Measurements from ENCODE around the gene NANOS3. TPM values are rescaled to one million over a fixed set of nuclear protein-coding genes. Genes with fewer than 3 reads are reported as not detected.

NANOS3 gene
- total and polyA plus RNA-seq, 9 of the 15 experiments (the other 6 are each of a cell fraction or from before 2014, with no cell fraction given) = not detected

- TF ChIP-seq ZSCAN32 (CRISPR knock-in tag; IDR thresholded peaks at IDR 0.05) = no peak
- TF ChIP-seq ETS2 (tag; IDR thresholded peaks at IDR 0.05; ENCODE audit: borderline replicate concordance, poor library complexity, severe bottlenecking) = no peak
- no peak for TF ChIP-seq TFAM (CRISPR knock-in tag; conservative IDR thresholded peaks at IDR 0.05)
- TF ChIP-seq, protein P1, sequence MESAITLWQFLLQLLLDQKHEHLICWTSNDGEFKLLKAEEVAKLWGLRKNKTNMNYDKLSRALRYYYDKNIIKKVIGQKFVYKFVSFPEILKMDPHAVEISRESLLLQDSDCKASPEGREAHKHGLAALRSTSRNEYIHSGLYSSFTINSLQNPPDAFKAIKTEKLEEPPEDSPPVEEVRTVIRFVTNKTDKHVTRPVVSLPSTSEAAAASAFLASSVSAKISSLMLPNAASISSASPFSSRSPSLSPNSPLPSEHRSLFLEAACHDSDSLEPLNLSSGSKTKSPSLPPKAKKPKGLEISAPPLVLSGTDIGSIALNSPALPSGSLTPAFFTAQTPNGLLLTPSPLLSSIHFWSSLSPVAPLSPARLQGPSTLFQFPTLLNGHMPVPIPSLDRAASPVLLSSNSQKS (CRISPR knock-in tag; IDR thresholded peaks at IDR 0.05) = no peak
- TF ChIP-seq, protein P2, sequence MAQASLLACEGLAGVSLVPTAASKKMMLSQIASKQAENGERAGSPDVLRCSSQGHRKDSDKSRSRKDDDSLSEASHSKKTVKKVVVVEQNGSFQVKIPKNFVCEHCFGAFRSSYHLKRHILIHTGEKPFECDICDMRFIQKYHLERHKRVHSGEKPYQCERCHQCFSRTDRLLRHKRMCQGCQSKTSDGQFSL (CRISPR knock-in tag; IDR thresholded peaks at IDR 0.05) = no peak
- TF ChIP-seq, protein P2 (tag; IDR thresholded peaks at IDR 0.05) = 0 out of 4 replicates have a peak, but pooled peaks of 1 of the 2 experiments have one; percentile 5
- no peak for TF ChIP-seq HMG20A (CRISPR knock-in tag; conservative IDR thresholded peaks at IDR 0.05)
- TF ChIP-seq, protein P3, sequence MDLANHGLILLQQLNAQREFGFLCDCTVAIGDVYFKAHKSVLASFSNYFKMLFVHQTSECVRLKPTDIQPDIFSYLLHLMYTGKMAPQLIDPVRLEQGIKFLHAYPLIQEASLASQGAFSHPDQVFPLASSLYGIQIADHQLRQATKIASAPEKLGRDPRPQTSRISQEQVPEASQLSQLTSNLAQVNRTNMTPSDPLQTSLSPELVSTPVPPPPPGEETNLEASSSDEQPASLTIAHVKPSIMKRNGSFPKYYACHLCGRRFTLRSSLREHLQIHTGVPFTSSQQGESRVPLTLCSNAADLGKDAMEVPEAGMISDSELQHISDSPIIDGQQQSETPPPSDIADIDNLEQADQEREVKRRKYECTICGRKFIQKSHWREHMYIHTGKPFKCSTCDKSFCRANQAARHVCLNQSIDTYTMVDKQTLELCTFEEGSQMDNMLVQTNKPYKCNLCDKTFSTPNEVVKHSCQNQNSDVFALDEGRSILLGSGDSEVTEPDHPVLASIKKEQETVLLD (IDR thresholded peaks at IDR 0.05) = no peak
- no peak for TF ChIP-seq POU5F1 (IDR thresholded peaks at IDR 0.05; ENCODE audit: borderline replicate concordance, low read depth, low read length, partially characterized antibody)
- TF ChIP-seq ZNF717 (CRISPR knock-in tag; IDR thresholded peaks at IDR 0.05) = no peak
- no peak for TF ChIP-seq POLR2AphosphoS5 (IDR thresholded peaks at IDR 0.05; ENCODE audit: control insufficient read depth, insufficient read depth, low read depth, low read length)
- TF ChIP-seq, protein P4, sequence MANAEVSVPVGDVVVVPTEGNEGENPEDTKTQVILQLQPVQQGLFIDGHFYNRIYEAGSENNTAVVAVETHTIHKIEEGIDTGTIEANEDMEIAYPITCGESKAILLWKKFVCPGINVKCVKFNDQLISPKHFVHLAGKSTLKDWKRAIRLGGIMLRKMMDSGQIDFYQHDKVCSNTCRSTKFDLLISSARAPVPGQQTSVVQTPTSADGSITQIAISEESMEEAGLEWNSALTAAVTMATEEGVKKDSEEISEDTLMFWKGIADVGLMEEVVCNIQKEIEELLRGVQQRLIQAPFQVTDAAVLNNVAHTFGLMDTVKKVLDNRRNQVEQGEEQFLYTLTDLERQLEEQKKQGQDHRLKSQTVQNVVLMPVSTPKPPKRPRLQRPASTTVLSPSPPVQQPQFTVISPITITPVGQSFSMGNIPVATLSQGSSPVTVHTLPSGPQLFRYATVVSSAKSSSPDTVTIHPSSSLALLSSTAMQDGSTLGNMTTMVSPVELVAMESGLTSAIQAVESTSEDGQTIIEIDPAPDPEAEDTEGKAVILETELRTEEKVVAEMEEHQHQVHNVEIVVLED (CRISPR knock-in tag; IDR thresholded peaks at IDR 0.05) = peak; percentile 80
- no peak for TF ChIP-seq BDP1 (IDR thresholded peaks at IDR 0.05; ENCODE audit: insufficient read depth, insufficient read length)
- TF ChIP-seq NR2C1 (IDR thresholded peaks at IDR 0.05) = no peak
- no peak for TF ChIP-seq NR2C1 (tag; IDR thresholded peaks at IDR 0.05)
- TF ChIP-seq STAT6 (CRISPR knock-in tag; IDR thresholded peaks at IDR 0.05) = no peak
- TF ChIP-seq, protein P5, sequence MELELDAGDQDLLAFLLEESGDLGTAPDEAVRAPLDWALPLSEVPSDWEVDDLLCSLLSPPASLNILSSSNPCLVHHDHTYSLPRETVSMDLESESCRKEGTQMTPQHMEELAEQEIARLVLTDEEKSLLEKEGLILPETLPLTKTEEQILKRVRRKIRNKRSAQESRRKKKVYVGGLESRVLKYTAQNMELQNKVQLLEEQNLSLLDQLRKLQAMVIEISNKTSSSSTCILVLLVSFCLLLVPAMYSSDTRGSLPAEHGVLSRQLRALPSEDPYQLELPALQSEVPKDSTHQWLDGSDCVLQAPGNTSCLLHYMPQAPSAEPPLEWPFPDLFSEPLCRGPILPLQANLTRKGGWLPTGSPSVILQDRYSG (tag; conservative IDR thresholded peaks at IDR 0.05; ENCODE audit: low read depth) = 0 out of 2 replicates have a peak, but pooled peaks have one; percentile 44
- no peak for TF ChIP-seq TAF9B (IDR thresholded peaks at IDR 0.05; ENCODE audit: partially characterized antibody)
Observed at GRCh38 chr19:13849991-13850909, 26.7 kb upstream of the NANOS3 start (continued).
